Measurements from ENCODE around the gene TWIST2.

DNA sequence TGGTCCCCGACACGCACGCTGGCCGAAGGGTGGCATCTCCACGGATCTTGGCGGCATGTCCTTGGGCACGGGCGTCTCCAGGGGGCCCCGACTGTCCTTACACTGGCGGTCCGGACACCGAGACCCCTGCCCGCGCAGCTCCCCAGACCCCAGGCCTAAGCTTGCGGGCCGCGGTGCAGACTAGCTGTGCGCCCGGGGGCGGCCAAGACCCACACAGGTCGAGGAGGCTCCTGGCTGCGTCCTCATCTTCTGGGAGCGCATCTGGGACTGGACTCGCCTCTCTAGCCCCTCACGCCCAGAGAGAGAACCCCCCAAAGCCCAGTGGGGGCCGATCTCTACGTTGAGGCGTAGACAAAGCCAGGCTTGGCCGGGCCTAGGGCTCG is 475 bp upstream of the TWIST2 start:
- TF ChIP-seq, protein P1, sequence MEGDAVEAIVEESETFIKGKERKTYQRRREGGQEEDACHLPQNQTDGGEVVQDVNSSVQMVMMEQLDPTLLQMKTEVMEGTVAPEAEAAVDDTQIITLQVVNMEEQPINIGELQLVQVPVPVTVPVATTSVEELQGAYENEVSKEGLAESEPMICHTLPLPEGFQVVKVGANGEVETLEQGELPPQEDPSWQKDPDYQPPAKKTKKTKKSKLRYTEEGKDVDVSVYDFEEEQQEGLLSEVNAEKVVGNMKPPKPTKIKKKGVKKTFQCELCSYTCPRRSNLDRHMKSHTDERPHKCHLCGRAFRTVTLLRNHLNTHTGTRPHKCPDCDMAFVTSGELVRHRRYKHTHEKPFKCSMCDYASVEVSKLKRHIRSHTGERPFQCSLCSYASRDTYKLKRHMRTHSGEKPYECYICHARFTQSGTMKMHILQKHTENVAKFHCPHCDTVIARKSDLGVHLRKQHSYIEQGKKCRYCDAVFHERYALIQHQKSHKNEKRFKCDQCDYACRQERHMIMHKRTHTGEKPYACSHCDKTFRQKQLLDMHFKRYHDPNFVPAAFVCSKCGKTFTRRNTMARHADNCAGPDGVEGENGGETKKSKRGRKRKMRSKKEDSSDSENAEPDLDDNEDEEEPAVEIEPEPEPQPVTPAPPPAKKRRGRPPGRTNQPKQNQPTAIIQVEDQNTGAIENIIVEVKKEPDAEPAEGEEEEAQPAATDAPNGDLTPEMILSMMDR (conservative IDR thresholded peaks at IDR 0.05; ENCODE audit: low read length), result no peak
- TF ChIP-seq EZH2phosphoT487 (IDR thresholded peaks at IDR 0.05; ENCODE audit: borderline replicate concordance), result no peak

Measured in Loucy (cell line).